Transverse colon (tissue), 4 donors: ENCODE results near the gene ZNF641.

ENCODE experiments used
- EP300 ChIP-seq: sonication (generic); formaldehyde crosslinking; IDR thresholded peaks from one replicate; pipeline ENCODE4 v1.6.1; 2017; ENCODE audit warnings: antibody characterized with exemption, low read depth
- POLR2A ChIP-seq: fragments of 450-650 bp; IDR thresholded peaks from one replicate; pipeline ENCODE4 v1.6.1; 2016; ENCODE audit warnings: antibody characterized with exemption, mild to moderate bottlenecking, moderate library complexity
- POLR2AphosphoS5 ChIP-seq, 3 donors: sonication (generic); formaldehyde crosslinking; IDR thresholded peaks; one replicate each; pipeline ENCODE4 v1.6.1; 2016; ENCODE audit warnings: antibody characterized with exemption in 3 of 3
- TF ChIP-seq, protein P1 (sequence below), 5 experiments: fragments of 200-600 bp in 3 of 5; fragments of 450-650 bp in 2 of 5; sonication (generic) in 3 of 5; IDR thresholded peaks; 1 replicate in 2 of 5; 2 replicates in 3 of 5; pipeline ENCODE4 v1.5.1; 2016 to 2017; ENCODE audit warnings: antibody characterized with exemption in 5 of 5, inconsistent platforms in 3 of 5, mild to moderate bottlenecking in 2 of 5, moderate library complexity in 1 of 5

- no peak for TF ChIP-seq POLR2AphosphoS5 (IDR thresholded peaks at IDR 0.05)
- TF ChIP-seq, protein P1, sequence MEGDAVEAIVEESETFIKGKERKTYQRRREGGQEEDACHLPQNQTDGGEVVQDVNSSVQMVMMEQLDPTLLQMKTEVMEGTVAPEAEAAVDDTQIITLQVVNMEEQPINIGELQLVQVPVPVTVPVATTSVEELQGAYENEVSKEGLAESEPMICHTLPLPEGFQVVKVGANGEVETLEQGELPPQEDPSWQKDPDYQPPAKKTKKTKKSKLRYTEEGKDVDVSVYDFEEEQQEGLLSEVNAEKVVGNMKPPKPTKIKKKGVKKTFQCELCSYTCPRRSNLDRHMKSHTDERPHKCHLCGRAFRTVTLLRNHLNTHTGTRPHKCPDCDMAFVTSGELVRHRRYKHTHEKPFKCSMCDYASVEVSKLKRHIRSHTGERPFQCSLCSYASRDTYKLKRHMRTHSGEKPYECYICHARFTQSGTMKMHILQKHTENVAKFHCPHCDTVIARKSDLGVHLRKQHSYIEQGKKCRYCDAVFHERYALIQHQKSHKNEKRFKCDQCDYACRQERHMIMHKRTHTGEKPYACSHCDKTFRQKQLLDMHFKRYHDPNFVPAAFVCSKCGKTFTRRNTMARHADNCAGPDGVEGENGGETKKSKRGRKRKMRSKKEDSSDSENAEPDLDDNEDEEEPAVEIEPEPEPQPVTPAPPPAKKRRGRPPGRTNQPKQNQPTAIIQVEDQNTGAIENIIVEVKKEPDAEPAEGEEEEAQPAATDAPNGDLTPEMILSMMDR (IDR thresholded peaks at IDR 0.05) = no peak
- no peak for TF ChIP-seq POLR2A
- no peak for TF ChIP-seq EP300
These were observed 11.1 kb downstream of the ZNF641 start for GRCh38 chr12:48339442-48340117.
